ENCODE results near the gene HMGXB4. TPM values are rescaled to one million over a fixed set of nuclear protein-coding genes. Genes with fewer than 3 reads are reported as not detected.
A peak's percentile ranks its signal among the peaks of the same experiment; 100 is the strongest.

HMGXB4 gene
- total and polyA plus RNA-seq, 9 of the 15 experiments (the other 6 are each of a cell fraction or from before 2014, with no cell fraction given) = 9.9 to 31.4 (median 24.8) TPM

- TF ChIP-seq ATF3 (IDR thresholded peaks at IDR 0.05) (peak; percentile 69), ATF3 (CRISPR knock-in tag; conservative IDR thresholded peaks at IDR 0.05) (no peak)
These were observed 56.2 kb downstream of the HMGXB4 start (continued) for GRCh38 chr22:35313311-35314121.

GRCh38 chr22:35314161-35314942 lies 57.1 kb downstream of the HMGXB4 start:
- no peak overlapping the region for H3K4me3 ChIP-seq
- H3K9me3 ChIP-seq (replicated peaks; ENCODE audit: control insufficient read depth, insufficient read depth, low read depth, low read length) = no peaks in the 10 kb centered on the region
- FAIRE-seq = no peak
- in situ Hi-C loops (cut with MboI) = no loop called here
- ChIA-PET POLR2A (no interaction called here), CTCF (ENCODE audit: low intra/inter-chr PET ratio) (no interaction called here)
- intact Hi-C loops (cut with micrococcal nuclease) = no loop called here
- no peaks in the 10 kb centered on the region for H3K79me2 ChIP-seq (ENCODE audit: control insufficient read depth, insufficient read depth, low read length)
- H3K4me1 ChIP-seq (replicated peaks in 1 of 2; ENCODE audit: control insufficient read depth in 2 of 2, insufficient read depth in 2 of 2, low read length in 2 of 2) = peaks cover 0 to 8% of the 10 kb centered on the region in 2 experiments; a peak in 3 of 5 replicates
- peaks cover 4% of the 10 kb centered on the region; the same call in 2 of the 3 replicates for H3K36me3 ChIP-seq (ENCODE audit: control insufficient read depth, insufficient read depth, low read length)
- H3K27ac ChIP-seq (ENCODE audit: extremely low read depth, low read depth, low read length) = no peak overlapping the region
- no peak overlapping the region for H3K4me2 ChIP-seq (ENCODE audit: insufficient read depth, low read length)
- WGBS (ENCODE audit: insufficient coverage, low coverage, missing lambda C conversion rate) = 77% methylated on average over 8 of the region's 16 CpGs
- H3K27me3 ChIP-seq (ENCODE audit: control insufficient read depth in 2 of 2, insufficient read depth in 2 of 2, low read length in 2 of 2) = no peaks in the 10 kb centered on the region
- H4K20me1 ChIP-seq (replicated peaks; ENCODE audit: control insufficient read depth, insufficient read depth, low read length) = no peaks in the 10 kb centered on the region; the same call in none of the 2 replicates
- ATAC-seq = no peak
- H2AFZ ChIP-seq (ENCODE audit: low read depth, low read length) = no peak overlapping the region
- no TSS peak for BruUV-seq (replicated peaks)
- H3K9ac ChIP-seq (ENCODE audit: insufficient read depth in 1 of 2, low read depth in 2 of 2, low read length in 2 of 2) = no peak overlapping the region
- no peak for DNase-seq (ENCODE audit: extremely low read depth in 1 of 4, low spot score in 3 of 4)
- 0 out of 2 replicates have a peak, but pooled peaks have one; percentile 27 for TF ChIP-seq PKNOX1 (IDR thresholded peaks at IDR 0.05)
- TF ChIP-seq ZNF586 (CRISPR knock-in tag; conservative IDR thresholded peaks at IDR 0.05) = no peak
- no peaks in the 10 kb centered on the region for H3K9me1 ChIP-seq (ENCODE audit: control insufficient read depth, insufficient read depth, low read length)
